MCF 10A (cell line): ENCODE results near the gene GNL1. TPM values are rescaled to one million over a fixed set of nuclear protein-coding genes. Genes with fewer than 3 reads are reported as not detected.
"Not testable (repeated sequence)": the region's sequence is repeated elsewhere in the genome, so short reads cannot be mapped to it uniquely, and the experiment has no call there.

Experiments used
- BruUV-seq: library from RNA; stranded (reverse); fragments of 400-500 nt; replicated peaks from 2 replicates; lab custom pipeline; 2021; lab: Mats Ljungman, UMichigan
- CTCF ChIA-PET: fragments of 300-600 bp; sonication (Branson Sonifier 250); formaldehyde crosslinking; extraction: SDS; loops from one replicate; lab custom pipeline; 2021; ENCODE audit warnings: antibody characterized with exemption, inconsistent platforms; lab: Yijun Ruan, JAX
- POLR2A ChIA-PET: fragments of 300-600, 350-650 bp; sonication (Branson Sonifier 250); formaldehyde crosslinking; extraction: SDS; loops from one replicate; lab custom pipeline; 2020; ENCODE audit warnings: antibody characterized with exemption, inconsistent platforms; lab: Yijun Ruan, JAX
- DNase-seq: peaks from one replicate; pipeline ENCODE4 v3.0.0-alpha.2; 2018; ENCODE audit not compliant: unreplicated experiment
- H3K27ac Mint-ChIP-seq: one replicate; pipeline ENCODE4 v1.8.0; 2022; ENCODE audit warnings: mild to moderate bottlenecking, low read depth, mixed read lengths; ENCODE audit not compliant: unreplicated experiment
- H3K27me3 Mint-ChIP-seq: one replicate; pipeline ENCODE4 v1.8.0; 2022; ENCODE audit warnings: mixed read lengths; ENCODE audit not compliant: insufficient read depth, unreplicated experiment
- H3K36me3 Mint-ChIP-seq: one replicate; pipeline ENCODE4 v1.8.0; 2022; ENCODE audit warnings: mild to moderate bottlenecking, moderate library complexity, mixed read lengths; ENCODE audit not compliant: insufficient read depth, unreplicated experiment
- H3K4me1 Mint-ChIP-seq: one replicate; pipeline ENCODE4 v1.8.0; 2022; ENCODE audit warnings: mixed read lengths; ENCODE audit not compliant: insufficient read depth, unreplicated experiment
- H3K4me3 Mint-ChIP-seq: one replicate; pipeline ENCODE4 v1.8.0; 2022; ENCODE audit warnings: mild to moderate bottlenecking, moderate library complexity, mixed read lengths; ENCODE audit not compliant: unreplicated experiment
- H3K9me3 Mint-ChIP-seq: one replicate; pipeline ENCODE4 v1.8.0; 2022; ENCODE audit warnings: mixed read lengths; ENCODE audit not compliant: unreplicated experiment
- intact Hi-C: fragments of 100-400 bp; cut with micrococcal nuclease; formaldehyde crosslinking; loops from 2 replicates; pipeline ENCODE4 v1.14.1; 2022
- total RNA-seq: library from RNA; stranded (reverse); gene quantifications from 2 replicates; pipeline ENCODE4 v1.2.3, GENCODE V29; 2022
- TF ChIP-seq, protein P1 (sequence below): fragments of 200-600 bp; IDR thresholded peaks from one replicate; pipeline ENCODE4 v1.8.0; 2022; ENCODE audit warnings: antibody characterized with exemption, mild to moderate bottlenecking; ENCODE audit not compliant: unreplicated experiment

Gene GNL1
- total RNA-seq, 1 experiment from 2014 or later = 76.8 TPM

- no peaks in the 10 kb centered on the region for H3K27me3 Mint-ChIP-seq
- intact Hi-C loops = no loop called here
- H3K9me3 Mint-ChIP-seq = no peaks in the 10 kb centered on the region
- H3K4me1 Mint-ChIP-seq = peaks cover 8% of the 10 kb centered on the region
- no TSS peak for BruUV-seq
- H3K4me3 Mint-ChIP-seq = no peak overlapping the region
- ChIA-PET POLR2A (interaction anchor here (0.9 to 1.3 kb wide), 6 partner anchors 9 to 113 kb away, joined by 3 read pairs; no protein-coding TSS in a partner anchor), CTCF (interaction anchor here (0.6 to 1.6 kb wide), 7 partner anchors 12 to 666 kb away, joined by 3 to 8 read pairs (median 4); no protein-coding TSS in a partner anchor)
- TF ChIP-seq, protein P1, sequence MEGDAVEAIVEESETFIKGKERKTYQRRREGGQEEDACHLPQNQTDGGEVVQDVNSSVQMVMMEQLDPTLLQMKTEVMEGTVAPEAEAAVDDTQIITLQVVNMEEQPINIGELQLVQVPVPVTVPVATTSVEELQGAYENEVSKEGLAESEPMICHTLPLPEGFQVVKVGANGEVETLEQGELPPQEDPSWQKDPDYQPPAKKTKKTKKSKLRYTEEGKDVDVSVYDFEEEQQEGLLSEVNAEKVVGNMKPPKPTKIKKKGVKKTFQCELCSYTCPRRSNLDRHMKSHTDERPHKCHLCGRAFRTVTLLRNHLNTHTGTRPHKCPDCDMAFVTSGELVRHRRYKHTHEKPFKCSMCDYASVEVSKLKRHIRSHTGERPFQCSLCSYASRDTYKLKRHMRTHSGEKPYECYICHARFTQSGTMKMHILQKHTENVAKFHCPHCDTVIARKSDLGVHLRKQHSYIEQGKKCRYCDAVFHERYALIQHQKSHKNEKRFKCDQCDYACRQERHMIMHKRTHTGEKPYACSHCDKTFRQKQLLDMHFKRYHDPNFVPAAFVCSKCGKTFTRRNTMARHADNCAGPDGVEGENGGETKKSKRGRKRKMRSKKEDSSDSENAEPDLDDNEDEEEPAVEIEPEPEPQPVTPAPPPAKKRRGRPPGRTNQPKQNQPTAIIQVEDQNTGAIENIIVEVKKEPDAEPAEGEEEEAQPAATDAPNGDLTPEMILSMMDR = no peak
- no peak overlapping the region for H3K27ac Mint-ChIP-seq
- no peaks in the 10 kb centered on the region for H3K36me3 Mint-ChIP-seq
- no peak for DNase-seq
Measured at GRCh38 chr6:30500421-30501355, 55.6 kb downstream of the GNL1 start.

DNA sequence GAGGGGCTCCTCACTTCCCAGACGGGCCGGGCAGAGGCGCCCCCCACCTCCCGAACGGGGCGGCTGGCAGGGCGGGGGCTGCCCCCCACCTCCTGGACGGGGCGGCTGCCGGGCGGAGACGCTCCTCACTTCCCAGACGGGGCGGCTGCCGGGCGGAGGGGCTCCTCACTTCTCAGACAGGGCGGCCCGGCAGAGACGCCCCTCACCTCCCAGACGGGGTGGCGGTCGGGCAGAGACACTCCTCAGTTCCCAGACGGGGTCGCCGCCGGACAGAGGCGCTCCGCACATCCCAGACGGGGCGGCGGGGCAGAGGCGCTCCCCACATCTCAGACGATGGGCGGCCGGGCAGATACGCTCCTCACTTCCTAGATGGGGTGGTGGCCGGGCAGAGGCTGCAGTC is 57.6 kb downstream of the GNL1 start:
- POLR2A ChIA-PET, BruUV-seq, intact Hi-C loops, H3K36me3 Mint-ChIP-seq, H3K9me3 Mint-ChIP-seq, DNase-seq, H3K4me3 Mint-ChIP-seq, CTCF ChIA-PET, H3K4me1 Mint-ChIP-seq, H3K27ac Mint-ChIP-seq, H3K27me3 Mint-ChIP-seq: not testable (repeated sequence)

GRCh38 chr6:30497714-30498113 is 58.6 kb downstream of the GNL1 start:
- H3K36me3 Mint-ChIP-seq = peaks cover 11% of the 10 kb centered on the region
- no peak overlapping the region for H3K27ac Mint-ChIP-seq
- POLR2A ChIA-PET = interaction anchor here (1.9 kb wide), 1 partner anchor 24 kb away, joined by 8 read pairs; no protein-coding TSS in a partner anchor
- no peaks in the 10 kb centered on the region for H3K9me3 Mint-ChIP-seq
- TF ChIP-seq, protein P1 = no peak
- no TSS peak for BruUV-seq
- H3K4me1 Mint-ChIP-seq = peaks cover 8% of the 10 kb centered on the region
- no peak overlapping the region for H3K4me3 Mint-ChIP-seq
- no peak for DNase-seq
- no peaks in the 10 kb centered on the region for H3K27me3 Mint-ChIP-seq
- CTCF ChIA-PET = interaction anchor here (1.1 to 2.0 kb wide), 4 partner anchors 14 to 35 kb away, joined by 3 to 7 read pairs (median 4); no protein-coding TSS in a partner anchor
- intact Hi-C loops = loop anchor here (2.0 kb wide), 1 partner anchor 19 kb away; no protein-coding TSS in a partner anchor

DNA sequence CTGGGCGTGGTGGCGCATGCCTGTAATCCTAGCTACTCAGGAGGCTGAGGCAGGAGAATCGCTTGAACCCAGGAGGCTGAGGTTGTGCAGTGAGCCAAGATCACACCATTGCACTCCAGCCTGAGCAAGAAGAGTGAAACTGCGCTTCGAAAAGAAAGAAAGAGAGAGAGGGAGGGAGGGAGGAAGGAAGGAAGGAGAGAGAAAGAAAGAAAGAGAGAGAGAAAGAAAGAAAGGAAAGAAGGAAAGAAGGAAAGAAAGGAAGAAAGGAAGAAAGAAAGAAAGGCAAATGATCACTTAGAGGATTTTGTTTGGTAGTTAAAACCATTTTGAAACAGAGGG is 59.1 kb downstream of the GNL1 start:
- not testable (repeated sequence) for H3K27me3 Mint-ChIP-seq, H3K27ac Mint-ChIP-seq, H3K9me3 Mint-ChIP-seq, DNase-seq, H3K4me1 Mint-ChIP-seq, BruUV-seq, H3K4me3 Mint-ChIP-seq
- H3K36me3 Mint-ChIP-seq = peaks cover 15% of the 10 kb centered on the region
- CTCF ChIA-PET = interaction anchor here (1.1 to 2.0 kb wide), 4 partner anchors 13 to 35 kb away, joined by 3 to 7 read pairs (median 4); no protein-coding TSS in a partner anchor
- POLR2A ChIA-PET = interaction anchor here (1.0 to 1.9 kb wide), 3 partner anchors 20 to 31 kb away, joined by 5 to 8 read pairs (median 5); no protein-coding TSS in a partner anchor
- intact Hi-C loops = loop anchor here (2.0 kb wide), 1 partner anchor 20 kb away; no protein-coding TSS in a partner anchor
